H1 (cell line): ENCODE data around the gene TMEM163. TPM values are rescaled to one million over a fixed set of nuclear protein-coding genes. Genes with fewer than 3 reads are reported as not detected.

Source experiments
- CTCF ChIA-PET: fragments of 300-600 bp; sonication (Branson Sonifier 250); formaldehyde crosslinking; loops from one replicate; lab custom pipeline; 2021; ENCODE audit not compliant: partially characterized antibody; lab: Charles Lee
- POLR2A ChIA-PET: fragments of 300-600 bp; sonication (Branson Sonifier 250); formaldehyde crosslinking; loops from one replicate; lab custom pipeline; 2021; ENCODE audit warnings: inconsistent platforms; ENCODE audit not compliant: partially characterized antibody; lab: Charles Lee
- DNase-seq, 2 experiments: peaks; one replicate each; pipeline versions ENCODE4 v3.0.0 to v3.0.0-alpha.2; 2010 to 2022; ENCODE audit warnings: low spot score in 2 of 2, low read depth in 1 of 2, mixed read lengths in 1 of 2
- FAIRE-seq: peaks from 2 replicates; lab custom pipeline; 2011; peaks lifted over from hg19 to GRCh38; lab: Jason Lieb, UNC
- H2AFZ ChIP-seq: 2 replicates; pipeline ENCODE4 v1.8.1; 2012; ENCODE audit warnings: low read length, inconsistent platforms
- H2AK5ac ChIP-seq: 2 replicates; pipeline ENCODE4 v1.6.1; 2013; ENCODE audit warnings: low read depth, low read length
- H2BK120ac ChIP-seq: replicated peaks from 2 replicates; pipeline ENCODE3; 2013; ENCODE audit warnings: low read depth, low read length, inconsistent platforms
- H2BK12ac ChIP-seq: 2 replicates; pipeline ENCODE4 v1.6.1; 2013; ENCODE audit warnings: low read depth, low read length
- H2BK15ac ChIP-seq: 2 replicates; pipeline ENCODE4 v1.6.1; 2013; ENCODE audit warnings: low read length
- H2BK20ac ChIP-seq: 2 replicates; pipeline ENCODE4 v1.6.1; 2013; ENCODE audit warnings: low read length
- H2BK5ac ChIP-seq: 2 replicates; pipeline ENCODE4 v1.6.1; 2013; ENCODE audit warnings: low read depth, low read length
- H3K14ac ChIP-seq: 2 replicates; pipeline ENCODE4 v1.6.1; 2013; ENCODE audit warnings: inconsistent platforms; ENCODE audit not compliant: insufficient read length
- H3K18ac ChIP-seq: 2 replicates; pipeline ENCODE4 v1.6.1; 2013; ENCODE audit warnings: low read length; ENCODE audit errors: extremely low read depth
- H3K23ac ChIP-seq: 2 replicates; pipeline ENCODE4 v1.6.1; 2013; ENCODE audit warnings: inconsistent platforms; ENCODE audit not compliant: insufficient read length
- H3K23me2 ChIP-seq: 2 replicates; pipeline ENCODE4 v1.6.1; 2013; ENCODE audit warnings: low read depth, low read length
- H3K27ac ChIP-seq: 2 replicates; pipeline ENCODE4 v1.6.1; 2011; ENCODE audit warnings: low read depth, low read length, inconsistent platforms
- H3K27me3 ChIP-seq, 4 experiments: replicated peaks in 1 of 4; 1 replicate in 1 of 4; 2 replicates in 3 of 4; pipeline versions ENCODE4 v1.6.1 to v1.8.1; 2011 to 2013; ENCODE audit warnings: low read length in 3 of 4, mild to moderate bottlenecking in 3 of 4, inconsistent platforms in 2 of 4, mixed read lengths in 2 of 4, moderate library complexity in 1 of 4; ENCODE audit not compliant: control insufficient read depth in 3 of 4, insufficient read depth in 3 of 4; ENCODE audit errors: extremely low read depth in 1 of 4
- H3K36me3 ChIP-seq, 4 experiments: 2 replicates each; pipeline versions ENCODE4 v1.6.1 to v1.8.1; 2011 to 2013; ENCODE audit warnings: mild to moderate bottlenecking in 4 of 4, low read length in 3 of 4, moderate library complexity in 2 of 4, control low read depth in 1 of 4, inconsistent platforms in 1 of 4; ENCODE audit not compliant: insufficient read depth in 4 of 4, control insufficient read depth in 2 of 4
- H3K4ac ChIP-seq: replicated peaks from 2 replicates; pipeline ENCODE3; 2013; ENCODE audit warnings: low read length, low read depth, mixed read lengths, inconsistent platforms; ENCODE audit not compliant: insufficient read length
- H3K4me1 ChIP-seq, 4 experiments: replicated peaks in 1 of 4; 1 replicate in 1 of 4; 2 replicates in 3 of 4; pipeline versions ENCODE4 v1.6.1 to v1.8.1; 2011 to 2013; ENCODE audit warnings: low read length in 3 of 4, inconsistent platforms in 2 of 4, mixed read lengths in 1 of 4; ENCODE audit not compliant: insufficient read depth in 4 of 4, control insufficient read depth in 3 of 4
- H3K4me2 ChIP-seq, 2 experiments: 2 replicates each; pipeline versions ENCODE4 v1.6.1 to v1.8.1; 2011 to 2013; ENCODE audit warnings: low read depth in 2 of 2, low read length in 2 of 2, control low read depth in 1 of 2, inconsistent platforms in 1 of 2, mild to moderate bottlenecking in 1 of 2; ENCODE audit not compliant: insufficient read depth in 1 of 2
- H3K4me3 ChIP-seq, 4 experiments: fragments of 200-600, 300-600 bp in 1 of 4; sonication (generic), shearing (Covaris generic), sonication (Bioruptor Twin) in 1 of 4; 2 replicates each; pipeline versions ENCODE4 v1.5.1 to v1.8.1; 2011 to 2016; ENCODE audit warnings: low read length in 4 of 4, low read depth in 3 of 4, control low read depth in 2 of 4, inconsistent platforms in 2 of 4, mild to moderate bottlenecking in 2 of 4, mixed read lengths in 1 of 4, moderate library complexity in 1 of 4; ENCODE audit not compliant: insufficient read depth in 2 of 4; ENCODE audit errors: extremely low read depth in 1 of 4
- H3K56ac ChIP-seq: replicated peaks from 2 replicates; pipeline ENCODE3; 2013; ENCODE audit warnings: low read depth, mild to moderate bottlenecking, mixed read lengths, low read length, inconsistent platforms; ENCODE audit not compliant: insufficient read length
- H3K79me1 ChIP-seq: 2 replicates; pipeline ENCODE4 v1.6.1; 2013; ENCODE audit warnings: low read depth, low read length, control low read depth
- H3K79me2 ChIP-seq, 2 experiments: 2 replicates each; pipeline versions ENCODE4 v1.6.1 to v1.8.1; 2012 to 2013; ENCODE audit warnings: low read length in 2 of 2, mild to moderate bottlenecking in 2 of 2, inconsistent platforms in 1 of 2; ENCODE audit not compliant: insufficient read depth in 2 of 2, control insufficient read depth in 1 of 2
- H3K9ac ChIP-seq, 4 experiments: replicated peaks in 1 of 4; 1 replicate in 1 of 4; 2 replicates in 3 of 4; pipeline versions ENCODE4 v1.6.1 to v1.8.1; 2011 to 2013; ENCODE audit warnings: low read depth in 3 of 4, low read length in 3 of 4, control low read depth in 2 of 4, mild to moderate bottlenecking in 2 of 4, moderate library complexity in 2 of 4, inconsistent platforms in 1 of 4; ENCODE audit errors: extremely low read depth in 1 of 4
- H3K9me3 ChIP-seq, 2 experiments: 2 replicates each; pipeline versions ENCODE4 v1.6.1 to v1.8.1; 2012 to 2013; ENCODE audit warnings: mild to moderate bottlenecking in 2 of 2, moderate library complexity in 2 of 2, control low read depth in 1 of 2, inconsistent platforms in 1 of 2, low read depth in 1 of 2, low read length in 1 of 2, mixed read lengths in 1 of 2; ENCODE audit not compliant: insufficient read depth in 2 of 2
- H4K20me1 ChIP-seq, 2 experiments: replicated peaks in 1 of 2; 2 replicates each; pipeline versions ENCODE3 to v1.8.1; 2011 to 2013; ENCODE audit warnings: inconsistent platforms in 2 of 2, low read length in 2 of 2, mild to moderate bottlenecking in 1 of 2; ENCODE audit not compliant: insufficient read depth in 2 of 2, control insufficient read depth in 1 of 2
- H4K5ac ChIP-seq: 2 replicates; pipeline ENCODE4 v1.6.1; 2013; ENCODE audit warnings: low read length, low read depth, mixed read lengths, inconsistent platforms; ENCODE audit not compliant: insufficient read length
- H4K8ac ChIP-seq: 2 replicates; pipeline ENCODE4 v1.8.0; 2013; ENCODE audit warnings: mild to moderate bottlenecking, moderate library complexity, low read length, inconsistent platforms; ENCODE audit not compliant: insufficient read depth; ENCODE audit errors: extremely low read depth
- H4K91ac ChIP-seq: replicated peaks from 2 replicates; pipeline ENCODE3; 2013; ENCODE audit warnings: low read length, mixed read lengths, inconsistent platforms; ENCODE audit not compliant: insufficient read length
- CTCF ChIP-seq, 3 experiments: IDR thresholded peaks; 1 replicate in 2 of 3; 2 replicates in 1 of 3; pipeline versions ENCODE4 v1.5.1 to v1.6.1; 2011; ENCODE audit warnings: low read length in 3 of 3, mild to moderate bottlenecking in 3 of 3, inconsistent platforms in 2 of 3, low read depth in 1 of 3, moderate library complexity in 1 of 3; ENCODE audit not compliant: insufficient read depth in 1 of 3; ENCODE audit errors: control extremely low read depth in 1 of 3
- KDM1A ChIP-seq: fragments of 200-600, 300-600 bp; sonication (generic); IDR thresholded peaks from 2 replicates; pipeline ENCODE4 v1.7.1; 2016; ENCODE audit warnings: mild to moderate bottlenecking, low read length, borderline replicate concordance
- KDM5A ChIP-seq: fragments of 200-600 bp; IDR thresholded peaks from 2 replicates; pipeline ENCODE4 v1.7.1; 2012; ENCODE audit warnings: mild to moderate bottlenecking, low read length, inconsistent platforms, mixed read lengths
- MAFK ChIP-seq: IDR thresholded peaks from 2 replicates; pipeline ENCODE4 v1.6.1; 2012; ENCODE audit warnings: low read depth, mild to moderate bottlenecking, improper control_type of control experiment, low read length
- NANOG ChIP-seq: IDR thresholded peaks from 2 replicates; pipeline ENCODE4 v1.6.1; 2011; ENCODE audit warnings: low read length, low read depth, mild to moderate bottlenecking, inconsistent platforms; ENCODE audit not compliant: insufficient read depth, poor library complexity, severe bottlenecking
- RNF2 ChIP-seq: fragments of 200-900, 300-1000 bp; sonication (generic); IDR thresholded peaks from 2 replicates; pipeline ENCODE4 v1.7.1; 2016; ENCODE audit warnings: borderline replicate concordance, low read depth, mild to moderate bottlenecking, antibody characterized with exemption, low read length; ENCODE audit not compliant: poor library complexity, severe bottlenecking; ENCODE audit errors: missing control alignments
- SIX5 ChIP-seq: IDR thresholded peaks from 2 replicates; pipeline ENCODE4 v1.6.1; 2011; ENCODE audit warnings: mild to moderate bottlenecking, low read depth, low read length
- TAF1 ChIP-seq: IDR thresholded peaks from 2 replicates; pipeline ENCODE4 v1.6.1; 2011; ENCODE audit warnings: mild to moderate bottlenecking, low read depth, low read length
- TBP ChIP-seq: IDR thresholded peaks from 2 replicates; pipeline ENCODE4 v1.6.1; 2011; ENCODE audit warnings: low read depth, low read length, improper control_type of control experiment
- YY1 ChIP-seq: IDR thresholded peaks from 2 replicates; pipeline ENCODE4 v1.6.1; 2011; ENCODE audit warnings: low read depth, mild to moderate bottlenecking, low read length
- WGBS, 2 experiments: shearing (Covaris generic) in 1 of 2; methylation state at CpG; one replicate each; pipeline versions ENCODE4 v1.1.6 to v1.1.7; 2013 to 2015; ENCODE audit warnings: low lambda C conversion rate in 2 of 2, mixed read lengths in 2 of 2, inconsistent platforms in 1 of 2, low coverage in 1 of 2, missing lambda C conversion rate in 1 of 2; ENCODE audit not compliant: insufficient replicate concordance in 2 of 2, insufficient coverage in 1 of 2, insufficient read length in 1 of 2; ENCODE audit errors: extremely low coverage in 1 of 2, missing lambda C conversion rate in 1 of 2; 5-methylcytosine and 5-hydroxymethylcytosine counted together
- polyA plus RNA-seq, 7 experiments: library from polyadenylated mRNA; depleted of rRNA in 3 of 7; stranded (reverse) in 5 of 7; unstranded in 2 of 7; fragments of >200 nt in 5 of 7; fragments of 200-250 nt in 2 of 7; gene quantifications; 1 replicate in 5 of 7; 2 replicates in 1 of 7; 4 replicates in 1 of 7; pipeline versions ENCODE4 v1.2.1 to v1.2.3, GENCODE V29; 2011 to 2013; ENCODE audit warnings: missing spikeins in 2 of 7, mixed read lengths in 2 of 7
- total RNA-seq: library from RNA; stranded (reverse); fragmentation: NEBNext Ultra II Directional; extraction: Animal tissue kit (Norgen Biotek cat#: 25700); gene quantifications from 2 replicates; pipeline ENCODE4 v1.2.1, GENCODE V29; 2021

The TMEM163 gene
- total and polyA plus RNA-seq, 2 of the 8 experiments (the other 6 are each of a cell fraction or from before 2014, with no cell fraction given), result 2.8 to 3.2 TPM

- FAIRE-seq, result no peak
- TF ChIP-seq MAFK, result no peak
- TF ChIP-seq KDM1A, result no peak
- no peak for TF ChIP-seq RNF2
- no peak for TF ChIP-seq TBP
- TF ChIP-seq NANOG, result no peak
- TF ChIP-seq TAF1, result no peak
- TF ChIP-seq YY1, result no peak
- TF ChIP-seq CTCF (IDR thresholded peaks at IDR 0.05; ENCODE audit: control extremely low read depth in 1 of 3, insufficient read depth in 1 of 3, low read depth in 1 of 3, low read length in 3 of 3), result no peak
- TF ChIP-seq KDM5A, result no peak
- no peak for TF ChIP-seq SIX5
Measured at GRCh38 chr2:134716721-134717243, 2.0 kb downstream of the TMEM163 start.

More at GRCh38 chr2:134716721-134717243, 2.0 kb downstream of the TMEM163 start:
- H3K56ac ChIP-seq, result no peak overlapping the region
- no peak overlapping the region for H4K8ac ChIP-seq
- 0 out of 8 replicates have a peak, but pooled peaks cover 0 to 4% (median 0%) of the 10 kb centered on the region in 4 experiments for H3K36me3 ChIP-seq
- peaks cover 2 to 12% (median 3%) of the 10 kb centered on the region in 4 experiments; a peak in 6 of 7 replicates for H3K4me1 ChIP-seq
- H3K79me2 ChIP-seq, result no peaks in the 10 kb centered on the region
- H2AK5ac ChIP-seq, result no peak overlapping the region
- H3K9me3 ChIP-seq, result no peaks in the 10 kb centered on the region
- peak overlapping the region in 1 of 2 experiments; percentile 86; a peak in 1 of 4 replicates for H3K4me2 ChIP-seq
- no peak overlapping the region for H2BK15ac ChIP-seq
- H2BK120ac ChIP-seq, result no peak overlapping the region
- peak overlapping the region in 1 of 4 experiments; percentile 80; a peak in 2 of 8 replicates for H3K4me3 ChIP-seq
- peaks cover 14% of the 10 kb centered on the region for H3K23me2 ChIP-seq
- no peak overlapping the region for H3K14ac ChIP-seq
- no peak overlapping the region for H3K9ac ChIP-seq
- no peak overlapping the region for H3K23ac ChIP-seq
- H3K79me1 ChIP-seq, result no peaks in the 10 kb centered on the region
- H3K27ac ChIP-seq, result no peak overlapping the region
- peaks cover 19 to 48% (median 41%) of the 10 kb centered on the region in 4 experiments for H3K27me3 ChIP-seq
- POLR2A ChIA-PET, result interaction anchor here (0.6 kb wide), 1 partner anchor 334 kb away, joined by 3 read pairs; no protein-coding TSS in a partner anchor
- H4K5ac ChIP-seq, result no peak overlapping the region
- no peak overlapping the region for H2AFZ ChIP-seq
- CTCF ChIA-PET, result interaction anchor here (0.7 to 2.6 kb wide), 12 partner anchors 14 to 266 kb away, joined by 3 to 10 read pairs (median 3); no protein-coding TSS in a partner anchor
- 53% methylated on average over 8 of the region's 8 CpGs; no CpG with 5 or more reads in 1 of the 2 experiments for WGBS, 2 experiments
- H4K20me1 ChIP-seq, result peaks cover 0 to 2% of the 10 kb centered on the region in 2 experiments
- no peak overlapping the region for H4K91ac ChIP-seq
- H2BK12ac ChIP-seq, result no peak overlapping the region
- no peak overlapping the region for H3K4ac ChIP-seq
- H3K18ac ChIP-seq, result no peak overlapping the region
- H2BK5ac ChIP-seq, result no peak overlapping the region
- H2BK20ac ChIP-seq, result no peak overlapping the region
- DNase-seq, result no peak
